GM19023 (cell line): ENCODE data around the gene NISCH.

Source experiments
- ATAC-seq: cut with Tn5 transposase; IDR thresholded peaks from one replicate; pipeline ENCODE4 v1.9.1; 2021; ENCODE audit warnings: mild to moderate bottlenecking, moderate library complexity; ENCODE audit not compliant: unreplicated experiment

Gene NISCH

GRCh38 chr3:52455283-52456168, at the start of gene NISCH:
Gene NISCH, plus strand, starts transcription at chr3:52455604. Its CDS starts 38 bp downstream, at chr3:52455642.
- peak; percentile 82 for ATAC-seq

DNA sequence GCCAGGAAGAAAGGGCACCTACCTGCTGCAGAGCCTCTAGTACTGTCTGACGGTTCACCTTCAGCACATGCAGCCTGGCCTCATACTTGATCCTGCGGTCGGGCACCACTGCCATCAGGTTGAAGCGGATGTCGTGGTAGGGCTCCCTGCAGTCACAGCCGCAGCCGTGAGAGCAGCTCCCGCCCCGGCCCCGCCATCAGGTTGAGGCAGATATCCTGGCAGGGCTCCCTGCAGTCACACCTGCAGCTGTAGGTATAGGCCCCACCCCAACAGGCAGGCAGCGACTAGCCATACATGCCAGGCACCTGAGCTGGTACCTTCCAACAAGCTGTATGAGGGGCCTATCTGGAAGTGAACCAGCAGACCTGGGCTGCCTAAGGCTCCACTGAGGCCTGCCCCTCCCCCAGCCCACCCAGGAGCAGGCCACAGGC, 49.2 kb upstream of the NISCH start:
- ATAC-seq: no peak

- no peak for ATAC-seq
Measured at GRCh38 chr3:52406791-52407510, 48.5 kb upstream of the NISCH start.

DNA sequence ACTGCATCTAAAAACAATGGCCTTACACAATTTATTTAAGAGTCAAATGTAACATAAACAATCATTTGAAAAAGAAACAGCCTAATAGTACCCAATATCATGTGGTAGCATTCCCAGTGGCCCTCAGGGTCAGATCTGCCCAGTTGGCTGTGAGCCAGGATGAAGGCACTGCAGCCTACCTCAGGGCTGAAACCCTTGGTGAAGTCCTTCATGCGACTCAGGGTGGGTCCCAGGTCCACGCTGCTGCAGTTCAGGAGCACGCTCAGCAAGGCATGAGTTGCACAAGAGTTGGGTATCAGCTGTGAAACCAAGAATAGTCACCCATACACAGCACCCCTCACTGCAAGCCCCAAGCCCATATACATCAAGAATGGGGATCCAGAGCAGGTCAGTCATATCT, 47.6 kb upstream of the NISCH start:
- no peak for ATAC-seq

DNA sequence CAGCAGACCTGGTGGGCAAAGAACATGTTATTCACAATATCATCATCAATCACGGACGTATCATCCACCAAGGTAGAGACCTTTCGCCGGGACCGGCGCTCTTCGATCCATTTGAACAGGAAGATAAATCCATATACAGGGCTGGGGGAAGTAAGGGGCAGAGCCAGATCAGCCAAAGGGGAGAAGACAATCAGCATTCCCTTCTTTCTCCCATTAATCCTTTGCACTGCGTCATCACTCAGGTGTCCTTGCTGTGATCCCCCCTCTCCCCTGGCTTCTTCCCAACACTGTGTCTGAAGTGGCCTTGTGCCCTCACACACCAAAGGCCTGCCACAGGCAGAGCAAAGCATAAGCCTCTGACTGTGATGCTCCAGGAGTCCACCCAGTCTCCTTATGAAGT, 46.9 kb upstream of the NISCH start:
- no peak for ATAC-seq

GRCh38 chr3:52415800-52416199, 39.6 kb upstream of the NISCH start:
- no peak for ATAC-seq

- no peak for ATAC-seq
Measured at GRCh38 chr3:52420388-52420787, 35.0 kb upstream of the NISCH start.

DNA sequence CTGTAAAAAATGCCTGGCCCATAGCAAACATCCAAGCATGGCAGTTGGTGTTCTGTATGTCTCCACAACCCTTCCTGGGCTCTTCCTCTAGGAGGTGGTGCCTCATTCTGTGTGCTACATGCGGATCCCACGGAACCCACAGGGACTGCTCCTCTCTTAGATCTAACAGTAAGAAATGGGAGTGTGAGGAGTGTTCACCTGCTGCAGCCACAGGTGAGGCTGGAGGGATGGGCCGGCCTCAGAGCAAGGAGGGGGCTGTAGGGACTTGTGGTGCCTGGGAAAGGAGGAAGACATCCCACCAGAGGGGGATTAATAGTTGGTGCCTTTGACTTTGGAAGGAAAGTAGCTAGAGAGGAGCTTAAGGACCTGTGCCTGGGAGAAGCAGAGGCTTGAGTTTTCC, 32.7 kb upstream of the NISCH start:
- no peak for ATAC-seq

- ATAC-seq: no peak
Measured at GRCh38 chr3:52423173-52423572, 32.2 kb upstream of the NISCH start.

- no peak for ATAC-seq
Measured at GRCh38 chr3:52428151-52429005, 27.0 kb upstream of the NISCH start.

GRCh38 chr3:52429031-52429430, 26.4 kb upstream of the NISCH start:
- ATAC-seq: no peak

DNA sequence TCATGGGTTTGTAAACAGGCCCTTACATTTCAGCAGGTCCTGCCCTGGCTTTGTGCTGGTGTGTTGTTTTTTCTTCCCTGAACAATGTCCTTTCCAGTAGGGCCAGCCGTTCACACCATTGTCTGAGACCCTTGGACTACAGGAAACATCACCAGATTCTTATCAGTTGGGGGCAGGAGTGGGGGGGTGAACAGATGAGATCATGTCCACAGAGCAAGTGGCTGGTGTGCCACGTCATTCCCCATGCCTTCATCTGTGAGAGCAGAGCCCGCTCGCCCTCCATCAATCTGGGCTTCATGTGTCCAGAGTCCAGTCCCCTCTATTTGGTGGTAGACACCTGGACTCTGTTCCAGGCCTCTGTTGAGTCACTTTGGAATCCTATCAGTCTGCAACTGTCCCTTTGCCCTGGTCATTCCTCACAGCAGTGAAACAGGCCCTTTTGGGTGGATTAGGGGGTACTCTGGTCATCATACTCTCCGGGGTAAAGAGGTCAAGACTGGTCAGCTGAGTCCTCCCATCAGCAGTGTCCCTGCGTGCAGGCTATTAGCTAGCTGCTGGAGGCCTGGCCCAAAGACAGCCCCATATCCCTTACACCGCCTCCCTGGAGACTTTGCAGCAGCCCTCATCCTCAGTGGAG, 25.5 kb upstream of the NISCH start:
- ATAC-seq: no peak

GRCh38 chr3:52430416-52430810, 25.0 kb upstream of the NISCH start:
- no peak for ATAC-seq

DNA sequence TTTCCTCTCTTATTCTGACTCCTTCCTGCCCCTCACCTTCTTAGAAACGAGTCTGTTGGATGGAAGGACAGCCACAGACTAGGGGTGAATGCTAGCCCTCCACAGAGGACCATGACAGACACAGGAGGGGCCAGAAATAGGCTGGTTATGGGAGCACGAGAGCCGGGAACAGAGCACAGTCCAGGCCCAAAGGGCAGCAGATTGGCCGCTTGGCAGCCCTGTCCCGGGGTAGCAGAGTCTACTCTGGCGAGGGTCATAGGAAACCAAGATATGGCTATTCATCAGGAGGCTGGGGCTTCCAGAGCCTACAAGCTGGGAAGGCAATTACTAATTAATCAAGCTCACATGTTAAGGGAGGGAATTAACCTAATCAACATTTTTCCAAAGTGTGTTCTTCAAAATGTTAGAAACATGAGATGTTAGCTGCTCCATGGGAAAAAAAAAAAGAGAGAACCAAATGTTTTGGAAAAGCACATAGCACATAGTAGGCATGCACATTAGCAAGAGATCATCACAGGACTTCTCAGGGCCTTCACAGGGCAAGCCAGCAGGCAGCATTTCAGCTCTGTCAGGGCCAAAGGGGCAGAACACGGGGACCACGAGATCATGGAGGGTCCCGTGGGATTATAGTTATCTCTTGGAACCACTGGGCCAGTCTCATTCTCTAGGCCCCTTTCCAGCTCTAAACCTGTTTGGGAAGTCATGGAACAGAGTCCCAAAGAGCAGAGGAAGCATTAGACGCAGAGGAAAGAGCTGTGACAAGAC, 23.8 kb upstream of the NISCH start:
- no peak for ATAC-seq

- ATAC-seq: no peak
Measured at GRCh38 chr3:52432225-52432624, 23.2 kb upstream of the NISCH start.

DNA sequence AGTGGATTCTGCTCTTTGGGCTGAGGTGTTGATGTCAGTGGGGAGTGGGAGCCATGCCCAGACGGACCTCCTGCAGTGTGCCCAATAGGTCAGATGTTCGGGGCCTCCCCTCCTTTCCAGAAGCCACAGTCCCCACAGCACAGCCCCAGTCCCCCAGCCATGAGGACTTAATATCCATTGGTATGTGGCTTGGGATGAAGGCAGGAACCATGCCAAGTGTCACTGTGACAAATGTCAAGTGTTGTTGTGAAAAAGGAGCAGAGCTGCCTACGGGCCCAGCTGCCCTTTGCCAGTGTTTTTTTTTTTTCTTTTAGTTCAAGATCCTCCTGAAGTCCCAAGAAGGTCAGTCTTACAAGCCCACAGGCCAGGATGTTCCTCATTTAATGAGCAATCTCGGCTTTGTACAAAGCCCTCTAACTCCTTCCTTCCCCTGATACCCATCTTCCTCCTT, 22.7 kb upstream of the NISCH start:
- ATAC-seq: no peak

DNA sequence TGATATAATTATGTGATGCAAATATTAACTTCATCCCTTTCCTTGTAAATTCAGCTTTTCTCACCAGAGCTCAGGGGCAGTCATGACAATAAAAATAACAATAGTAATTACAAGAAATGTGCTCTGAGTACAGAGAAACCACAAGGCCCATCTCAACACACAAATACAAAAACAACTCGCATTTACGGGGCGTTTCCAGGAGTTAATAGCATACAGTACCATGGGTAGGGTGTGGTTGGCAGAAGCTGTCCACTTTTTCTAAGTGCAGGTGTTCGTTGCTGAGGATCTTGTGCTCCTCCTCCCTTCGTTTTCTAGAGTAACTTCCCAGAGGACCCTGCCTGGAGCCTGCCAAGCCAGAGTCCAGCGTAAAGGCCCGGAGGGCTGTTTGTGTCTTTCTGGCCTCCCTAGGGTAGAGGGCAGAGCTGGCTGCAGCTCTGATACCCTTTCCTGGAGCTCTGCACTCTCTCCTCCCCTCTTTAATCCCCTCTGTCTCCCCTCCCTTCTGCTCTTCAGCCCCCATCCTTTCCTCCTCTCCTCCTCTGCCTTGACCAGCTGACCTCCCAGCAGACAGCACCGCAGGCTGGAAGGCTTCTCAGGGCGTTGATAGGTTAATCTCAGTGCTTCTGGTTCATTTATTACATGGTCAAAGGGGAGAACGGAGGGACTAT, 21.9 kb upstream of the NISCH start:
- no peak for ATAC-seq

GRCh38 chr3:52433996-52434479, 21.4 kb upstream of the NISCH start:
- no peak for ATAC-seq

DNA sequence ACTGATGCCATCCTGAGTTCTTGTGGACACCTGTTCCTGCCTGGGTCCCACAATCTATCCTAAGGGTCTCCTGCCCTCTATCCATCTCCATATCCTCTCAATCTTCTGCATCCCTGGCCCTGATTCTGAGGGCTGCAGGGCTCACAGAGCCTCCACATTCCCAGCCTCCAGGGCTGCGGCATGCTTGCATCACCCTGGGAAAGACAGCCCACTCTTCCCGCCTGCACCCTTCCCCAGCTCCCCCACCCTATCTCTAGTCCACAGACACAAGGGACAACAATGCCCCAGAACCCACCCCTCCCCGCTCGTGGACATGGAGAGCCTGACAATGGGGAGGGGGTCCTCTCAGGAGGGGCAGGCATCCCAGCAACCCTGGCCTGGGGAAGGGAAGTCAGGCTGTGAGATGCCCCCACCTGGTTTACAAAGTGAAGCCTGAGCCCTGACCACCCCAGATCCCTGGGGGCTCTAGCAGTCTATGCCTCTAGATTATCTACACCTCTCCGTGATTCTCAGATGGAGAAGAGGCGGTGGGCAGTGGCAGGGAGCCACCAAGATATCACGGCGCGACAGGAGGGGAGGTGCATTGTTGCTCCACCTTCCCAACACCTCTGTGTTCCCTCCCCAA, 20.8 kb upstream of the NISCH start:
- ATAC-seq: no peak
